ENCODE measurements around the gene NEUROG3. TPM values are rescaled to one million over a fixed set of nuclear protein-coding genes. Genes with fewer than 3 reads are reported as not detected.
A peak's percentile ranks its signal among the peaks of the same experiment; 100 is the strongest.

NEUROG3 gene
- total RNA-seq, 1 experiment from 2014 or later: 2.4 TPM

DNA sequence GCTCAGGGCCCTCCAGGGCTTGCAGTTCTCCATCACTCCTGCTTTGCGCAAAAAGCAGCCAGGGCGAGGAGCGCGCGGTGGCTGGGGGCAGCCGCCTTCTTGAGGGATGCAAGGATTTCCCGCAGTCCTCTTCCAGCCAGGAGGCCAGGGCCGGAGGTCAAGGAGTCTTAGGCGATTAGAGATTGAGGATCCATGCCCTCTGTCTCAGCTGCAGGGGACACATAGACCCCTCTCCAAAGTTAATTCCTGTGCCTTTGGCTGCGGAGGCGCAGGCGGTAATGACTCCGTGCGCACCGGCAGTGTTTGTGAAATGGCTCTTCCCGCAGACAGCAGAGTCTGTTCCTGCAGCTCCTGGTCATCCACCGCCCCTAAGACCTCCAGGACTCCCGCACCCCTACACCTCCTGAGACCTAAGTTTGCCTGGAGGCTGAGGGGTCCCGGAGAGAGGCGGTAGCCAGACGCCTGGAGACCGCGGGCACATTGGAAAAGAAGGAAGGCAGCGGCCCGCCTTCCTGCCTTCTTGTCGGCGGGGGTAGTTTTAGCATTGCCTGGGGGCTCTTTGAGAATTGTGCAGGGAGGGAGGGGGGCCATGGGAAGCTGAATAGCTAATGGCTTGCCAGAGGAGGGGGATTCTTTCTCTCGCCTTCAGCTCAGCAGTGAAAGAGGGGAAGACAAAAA, 3.3 kb upstream of the NEUROG3 start:
- Mint-ChIP-seq H3K9me3 (no peaks in the 10 kb centered on the region), H3K36me3 (no peaks in the 10 kb centered on the region), H3K4me1 (peaks cover 61% of the 10 kb centered on the region), H3K4me3 (peak overlapping the region; percentile 75), H3K27me3 (ENCODE audit: low read depth) (peaks cover 100% of the 10 kb centered on the region), H3K27ac (no peak overlapping the region)
- ATAC-seq (no peak), DNase-seq (ENCODE audit: low spot score) (no peak)
- CTCF ChIA-PET: interaction anchor here (3.2 to 10.1 kb wide), 3 partner anchors 7 to 61 kb away, joined by 25 to 117 read pairs (median 53); no protein-coding TSS in a partner anchor
- TF ChIP-seq, protein P1, sequence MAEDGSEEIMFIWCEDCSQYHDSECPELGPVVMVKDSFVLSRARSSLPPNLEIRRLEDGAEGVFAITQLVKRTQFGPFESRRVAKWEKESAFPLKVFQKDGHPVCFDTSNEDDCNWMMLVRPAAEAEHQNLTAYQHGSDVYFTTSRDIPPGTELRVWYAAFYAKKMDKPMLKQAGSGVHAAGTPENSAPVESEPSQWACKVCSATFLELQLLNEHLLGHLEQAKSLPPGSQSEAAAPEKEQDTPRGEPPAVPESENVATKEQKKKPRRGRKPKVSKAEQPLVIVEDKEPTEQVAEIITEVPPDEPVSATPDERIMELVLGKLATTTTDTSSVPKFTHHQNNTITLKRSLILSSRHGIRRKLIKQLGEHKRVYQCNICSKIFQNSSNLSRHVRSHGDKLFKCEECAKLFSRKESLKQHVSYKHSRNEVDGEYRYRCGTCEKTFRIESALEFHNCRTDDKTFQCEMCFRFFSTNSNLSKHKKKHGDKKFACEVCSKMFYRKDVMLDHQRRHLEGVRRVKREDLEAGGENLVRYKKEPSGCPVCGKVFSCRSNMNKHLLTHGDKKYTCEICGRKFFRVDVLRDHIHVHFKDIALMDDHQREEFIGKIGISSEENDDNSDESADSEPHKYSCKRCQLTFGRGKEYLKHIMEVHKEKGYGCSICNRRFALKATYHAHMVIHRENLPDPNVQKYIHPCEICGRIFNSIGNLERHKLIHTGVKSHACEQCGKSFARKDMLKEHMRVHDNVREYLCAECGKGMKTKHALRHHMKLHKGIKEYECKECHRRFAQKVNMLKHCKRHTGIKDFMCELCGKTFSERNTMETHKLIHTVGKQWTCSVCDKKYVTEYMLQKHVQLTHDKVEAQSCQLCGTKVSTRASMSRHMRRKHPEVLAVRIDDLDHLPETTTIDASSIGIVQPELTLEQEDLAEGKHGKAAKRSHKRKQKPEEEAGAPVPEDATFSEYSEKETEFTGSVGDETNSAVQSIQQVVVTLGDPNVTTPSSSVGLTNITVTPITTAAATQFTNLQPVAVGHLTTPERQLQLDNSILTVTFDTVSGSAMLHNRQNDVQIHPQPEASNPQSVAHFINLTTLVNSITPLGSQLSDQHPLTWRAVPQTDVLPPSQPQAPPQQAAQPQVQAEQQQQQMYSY (CRISPR knock-in tag; IDR thresholded peaks at IDR 0.05): 0 out of 2 replicates have a peak, but pooled peaks have one; percentile 28
- TF ChIP-seq ZNF138 (CRISPR knock-in tag; conservative IDR thresholded peaks at IDR 0.05): no peak
- POLR2A ChIA-PET: no interaction called here

DNA sequence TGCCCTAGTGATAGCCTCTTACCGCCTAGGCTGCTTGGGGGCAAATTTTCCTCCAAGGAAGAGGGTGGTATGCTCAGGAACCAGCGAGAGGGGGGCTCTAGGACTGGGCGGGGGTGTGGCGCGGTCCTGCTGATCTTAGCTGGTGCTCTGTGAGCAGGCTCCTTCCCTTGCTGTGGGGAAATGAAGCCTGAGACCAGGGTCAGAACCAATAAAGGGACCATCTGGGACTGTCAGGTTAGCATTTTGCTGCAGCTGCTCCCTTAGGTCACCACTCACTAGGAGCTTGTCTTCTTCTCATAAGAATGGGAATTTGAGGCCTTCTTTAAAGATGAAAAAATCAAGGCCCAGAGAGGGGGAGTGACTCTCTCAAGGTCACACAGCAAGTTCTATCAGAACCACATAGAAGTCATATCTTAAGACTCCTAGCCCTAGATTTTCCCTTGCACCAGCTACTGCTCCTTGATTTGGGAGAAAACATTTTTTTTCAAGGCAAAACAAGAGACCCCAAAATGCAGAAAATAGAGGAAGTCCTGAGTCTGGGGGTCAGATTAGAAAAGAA, 2.0 kb upstream of the NEUROG3 start:
- ChIA-PET CTCF (interaction anchor here (0.9 to 10.1 kb wide), 5 partner anchors 54 to 182 kb away, joined by 3 to 117 read pairs (median 4); no protein-coding TSS in a partner anchor), POLR2A (interaction anchor here (0.9 to 1.0 kb wide), 2 partner anchors 53 to 59 kb away, joined by 3 read pairs; no protein-coding TSS in a partner anchor)
- H3K36me3 Mint-ChIP-seq: no peaks in the 10 kb centered on the region
- peak overlapping the region; percentile 82 for H3K4me3 Mint-ChIP-seq
- peaks cover 73% of the 10 kb centered on the region for H3K4me1 Mint-ChIP-seq
- DNase-seq (ENCODE audit: low spot score) (no peak), ATAC-seq (no peak)
- H3K27ac Mint-ChIP-seq: no peak overlapping the region
- TF ChIP-seq ARID4B (CRISPR knock-in tag; IDR thresholded peaks at IDR 0.05; ENCODE audit: borderline replicate concordance): no peak
- no peak for TF ChIP-seq RELA (CRISPR knock-in tag; IDR thresholded peaks at IDR 0.05; ENCODE audit: borderline replicate concordance)
- no peak for TF ChIP-seq SMAD3 (CRISPR knock-in tag; IDR thresholded peaks at IDR 0.05; ENCODE audit: borderline replicate concordance)
- TF ChIP-seq MXD4 (CRISPR knock-in tag; IDR thresholded peaks at IDR 0.05; ENCODE audit: borderline replicate concordance): no peak
- TF ChIP-seq ZNF317 (CRISPR knock-in tag; IDR thresholded peaks at IDR 0.05; ENCODE audit: borderline replicate concordance, low read depth): no peak
- H3K9me3 Mint-ChIP-seq: no peaks in the 10 kb centered on the region
- peaks cover 100% of the 10 kb centered on the region for H3K27me3 Mint-ChIP-seq (ENCODE audit: low read depth)

GRCh38 chr10:69574571-69574978, 1.4 kb upstream of the NEUROG3 start:
- POLR2A ChIA-PET: interaction anchor here (0.9 kb wide), 1 partner anchor 58 kb away, joined by 3 read pairs; no protein-coding TSS in a partner anchor
- Mint-ChIP-seq H3K27ac (peak overlapping the region; percentile 74), H3K36me3 (no peaks in the 10 kb centered on the region), H3K4me1 (peaks cover 78% of the 10 kb centered on the region), H3K9me3 (no peaks in the 10 kb centered on the region), H3K4me3 (peak overlapping the region; percentile 82), H3K27me3 (ENCODE audit: low read depth) (peaks cover 100% of the 10 kb centered on the region)
- CTCF ChIA-PET: interaction anchor here (0.7 to 10.1 kb wide), 8 partner anchors 11 to 340 kb away, joined by 3 to 117 read pairs (median 4); partner anchors contain the start of gene FAM241B
- ATAC-seq (peak; percentile 17), DNase-seq (ENCODE audit: low spot score) (peak; percentile 55)
- 0 out of 2 replicates have a peak, but pooled peaks have one; percentile 47 for TF ChIP-seq ZBTB21 (CRISPR knock-in tag; IDR thresholded peaks at IDR 0.05; ENCODE audit: borderline replicate concordance)
- TF ChIP-seq, protein P1 (CRISPR knock-in tag; IDR thresholded peaks at IDR 0.05): no peak
- no peak for TF ChIP-seq ZNF219 (CRISPR knock-in tag; IDR thresholded peaks at IDR 0.05; ENCODE audit: borderline replicate concordance)
- TF ChIP-seq ETV6 (CRISPR knock-in tag; IDR thresholded peaks at IDR 0.05): peak; percentile 22; the same call in 1 of the 2 replicates
- TF ChIP-seq FOXK1 (CRISPR knock-in tag; IDR thresholded peaks at IDR 0.05): 0 out of 2 replicates have a peak, but pooled peaks have one; percentile 31
- TF ChIP-seq USF2 (CRISPR knock-in tag; IDR thresholded peaks at IDR 0.05): peak; percentile 35; the same call in 1 of the 2 replicates
- TF ChIP-seq, protein P2, sequence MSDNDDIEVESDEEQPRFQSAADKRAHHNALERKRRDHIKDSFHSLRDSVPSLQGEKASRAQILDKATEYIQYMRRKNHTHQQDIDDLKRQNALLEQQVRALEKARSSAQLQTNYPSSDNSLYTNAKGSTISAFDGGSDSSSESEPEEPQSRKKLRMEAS (CRISPR knock-in tag; IDR thresholded peaks at IDR 0.05): 0 out of 2 replicates have a peak, but pooled peaks have one; percentile 54
